ENCODE measurements around the gene OR8U1. TPM values are rescaled to one million over a fixed set of nuclear protein-coding genes. Genes with fewer than 3 reads are reported as not detected.

Gene OR8U1
- total RNA-seq, 1 experiment from 2014 or later: not detected

DNA sequence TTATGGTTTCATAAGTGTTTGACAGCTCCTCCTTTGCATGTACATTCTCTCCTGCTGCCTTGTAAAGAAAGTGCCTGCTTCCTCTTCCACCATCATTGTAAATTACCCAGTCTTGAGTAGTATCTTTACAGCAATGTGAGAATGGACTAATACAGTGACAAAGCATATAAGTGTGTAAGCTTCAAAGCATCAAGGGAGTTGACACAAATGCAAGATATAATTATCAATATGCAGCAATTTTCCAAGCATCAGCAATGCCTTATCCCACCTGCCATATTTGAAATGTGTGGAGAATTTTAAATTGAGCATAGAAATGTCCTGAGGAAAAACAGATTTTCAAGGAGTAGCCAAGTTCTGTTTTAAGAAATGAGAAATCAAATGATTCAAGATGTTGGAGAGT, 35.4 kb downstream of the OR8U1 start:
- intact Hi-C loops (cut with micrococcal nuclease; ENCODE audit: unreplicated experiment) (no loop called here), in situ Hi-C loops (cut with HindIII; ENCODE audit: low pct_unique_long_range_greater_than_20kb, low sequenced_read_pairs) (no loop called here)
- H3K9me3 ChIP-seq (ENCODE audit: control insufficient read depth, insufficient read depth, low read depth, low read length): no peaks in the 10 kb centered on the region
- H3K27ac ChIP-seq (ENCODE audit: low read length): no peak overlapping the region
- ChIA-PET CTCF (no interaction called here), POLR2A (no interaction called here)
- H3K36me3 ChIP-seq (ENCODE audit: control insufficient read depth, insufficient read depth, low read length): no peaks in the 10 kb centered on the region
- no peak for ATAC-seq
- BruUV-seq (replicated peaks): no TSS peak
- no peak overlapping the region for H3K4me3 ChIP-seq (ENCODE audit: low read depth in 2 of 2, low read length in 2 of 2)
- no peaks in the 10 kb centered on the region for H3K27me3 ChIP-seq (ENCODE audit: control insufficient read depth, insufficient read depth, low read length)
- H3K4me1 ChIP-seq (ENCODE audit: control insufficient read depth, insufficient read depth, low read length): no peaks in the 10 kb centered on the region
- TF ChIP-seq, protein P1, sequence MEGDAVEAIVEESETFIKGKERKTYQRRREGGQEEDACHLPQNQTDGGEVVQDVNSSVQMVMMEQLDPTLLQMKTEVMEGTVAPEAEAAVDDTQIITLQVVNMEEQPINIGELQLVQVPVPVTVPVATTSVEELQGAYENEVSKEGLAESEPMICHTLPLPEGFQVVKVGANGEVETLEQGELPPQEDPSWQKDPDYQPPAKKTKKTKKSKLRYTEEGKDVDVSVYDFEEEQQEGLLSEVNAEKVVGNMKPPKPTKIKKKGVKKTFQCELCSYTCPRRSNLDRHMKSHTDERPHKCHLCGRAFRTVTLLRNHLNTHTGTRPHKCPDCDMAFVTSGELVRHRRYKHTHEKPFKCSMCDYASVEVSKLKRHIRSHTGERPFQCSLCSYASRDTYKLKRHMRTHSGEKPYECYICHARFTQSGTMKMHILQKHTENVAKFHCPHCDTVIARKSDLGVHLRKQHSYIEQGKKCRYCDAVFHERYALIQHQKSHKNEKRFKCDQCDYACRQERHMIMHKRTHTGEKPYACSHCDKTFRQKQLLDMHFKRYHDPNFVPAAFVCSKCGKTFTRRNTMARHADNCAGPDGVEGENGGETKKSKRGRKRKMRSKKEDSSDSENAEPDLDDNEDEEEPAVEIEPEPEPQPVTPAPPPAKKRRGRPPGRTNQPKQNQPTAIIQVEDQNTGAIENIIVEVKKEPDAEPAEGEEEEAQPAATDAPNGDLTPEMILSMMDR (IDR thresholded peaks at IDR 0.05): no peak
- TF ChIP-seq POLR2AphosphoS5 (IDR thresholded peaks at IDR 0.05; ENCODE audit: low read depth, low read length) (no peak), SIN3A (IDR thresholded peaks at IDR 0.05; ENCODE audit: borderline replicate concordance, insufficient read depth, low read depth, low read length) (no peak), REST (IDR thresholded peaks at IDR 0.05; ENCODE audit: insufficient read depth in 1 of 2, low read depth in 2 of 2, low read length in 1 of 2) (no peak), TCF7L2 (IDR thresholded peaks at IDR 0.05; ENCODE audit: low read depth, low read length) (no peak)
- DNase-seq (ENCODE audit: low read depth, low spot score): no peak

DNA sequence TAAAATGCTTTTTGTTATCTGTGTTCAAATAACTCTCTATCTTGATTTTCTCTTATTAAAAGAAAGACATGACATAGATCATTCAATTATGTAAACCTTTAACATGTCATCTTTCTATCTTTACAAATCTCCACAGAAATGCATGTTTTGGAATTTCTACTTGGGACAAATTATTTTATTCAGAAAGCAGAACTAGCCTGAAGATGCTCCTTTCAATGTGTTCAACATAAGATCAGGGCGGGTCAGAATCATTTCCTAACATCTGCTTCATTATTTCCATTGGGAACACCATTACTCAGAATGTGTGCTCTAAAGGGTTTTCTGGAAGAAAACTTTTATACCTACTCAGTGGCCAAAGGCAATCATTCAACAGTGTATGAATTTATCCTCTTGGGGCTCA, 37.0 kb downstream of the OR8U1 start, which contains the start of gene OR5AL1:
OR5AL1 (plus strand) TSS at position 301 of the 400 bp plus-strand sequence.
- ChIA-PET POLR2A (no interaction called here), CTCF (no interaction called here)
- in situ Hi-C loops (cut with HindIII; ENCODE audit: low pct_unique_long_range_greater_than_20kb, low sequenced_read_pairs): no loop called here
- ATAC-seq (no peak), DNase-seq (ENCODE audit: low read depth, low spot score) (no peak)
- Histone ChIP-seq H3K9me3 (ENCODE audit: control insufficient read depth, insufficient read depth, low read depth, low read length) (no peaks in the 10 kb centered on the region), H3K27me3 (ENCODE audit: control insufficient read depth, insufficient read depth, low read length) (no peaks in the 10 kb centered on the region), H3K36me3 (ENCODE audit: control insufficient read depth, insufficient read depth, low read length) (no peaks in the 10 kb centered on the region), H3K27ac (ENCODE audit: low read length) (no peak within 1 kb of the TSS), H3K4me1 (ENCODE audit: control insufficient read depth, insufficient read depth, low read length) (no peaks in the 10 kb centered on the region), H3K4me3 (ENCODE audit: low read depth in 2 of 2, low read length in 2 of 2) (no peak within 1 kb of the TSS)
- TF ChIP-seq SIN3A (IDR thresholded peaks at IDR 0.05; ENCODE audit: borderline replicate concordance, insufficient read depth, low read depth, low read length) (no peak), REST (IDR thresholded peaks at IDR 0.05; ENCODE audit: insufficient read depth in 1 of 2, low read depth in 2 of 2, low read length in 1 of 2) (no peak), TCF7L2 (IDR thresholded peaks at IDR 0.05; ENCODE audit: low read depth, low read length) (no peak), POLR2AphosphoS5 (IDR thresholded peaks at IDR 0.05; ENCODE audit: low read depth, low read length) (no peak)
- TF ChIP-seq, protein P1 (IDR thresholded peaks at IDR 0.05): no peak
- no TSS peak for BruUV-seq (replicated peaks)
- intact Hi-C loops (cut with micrococcal nuclease; ENCODE audit: unreplicated experiment): no loop called here

Other genes starting within 250 kb of the OR8U1 start
- gene OR8J3, start 235.4 kb upstream of the OR8U1 start, total RNA-seq (2021; ENCODE audit: unreplicated experiment): not detected
- not detected for gene OR8K5, start 215.3 kb upstream of the OR8U1 start, total RNA-seq (2021; ENCODE audit: unreplicated experiment)
- gene OR5J2, start 199.0 kb upstream of the OR8U1 start, total RNA-seq (2021; ENCODE audit: unreplicated experiment): not detected
- gene OR5T2, start 141.4 kb upstream of the OR8U1 start, total RNA-seq (2021; ENCODE audit: unreplicated experiment): not detected
- gene OR5T3, start 123.4 kb upstream of the OR8U1 start, total RNA-seq (2021; ENCODE audit: unreplicated experiment): not detected
- gene OR5T1, start 101.5 kb upstream of the OR8U1 start, total RNA-seq (2021; ENCODE audit: unreplicated experiment): not detected
- not detected for gene OR8H1, start 83.4 kb upstream of the OR8U1 start, total RNA-seq (2021; ENCODE audit: unreplicated experiment)
- not detected for gene OR8K3, start 60.5 kb upstream of the OR8U1 start, total RNA-seq (2021; ENCODE audit: unreplicated experiment)
- not detected for gene OR8K1, start 29.6 kb upstream of the OR8U1 start, total RNA-seq (2021; ENCODE audit: unreplicated experiment)
- gene OR8J1, start 21.3 kb upstream of the OR8U1 start, total RNA-seq (2021; ENCODE audit: unreplicated experiment): not detected
- not detected for gene OR5AL1, start 37.1 kb downstream of the OR8U1 start, total RNA-seq (2021; ENCODE audit: unreplicated experiment)
- gene OR5M3, start 97.7 kb downstream of the OR8U1 start, total RNA-seq (2021; ENCODE audit: unreplicated experiment): not detected
- not detected for gene OR5M8, start 115.7 kb downstream of the OR8U1 start, total RNA-seq (2021; ENCODE audit: unreplicated experiment)
- not detected for gene OR5M11, start 167.6 kb downstream of the OR8U1 start, total RNA-seq (2021; ENCODE audit: unreplicated experiment)
- gene OR5M10, start 202.1 kb downstream of the OR8U1 start, total RNA-seq (2021; ENCODE audit: unreplicated experiment): not detected
- not detected for gene OR5M1, start 239.2 kb downstream of the OR8U1 start, total RNA-seq (2021; ENCODE audit: unreplicated experiment)